ENCODE measurements around the gene FUOM. TPM values are rescaled to one million over a fixed set of nuclear protein-coding genes. Genes with fewer than 3 reads are reported as not detected.

FUOM gene
- total RNA-seq, 1 experiment from 2014 or later: 41.8 TPM

- Histone ChIP-seq H3T11ph (ENCODE audit: low read length) (no peak within 1 kb of the TSS), H2BK15ac (ENCODE audit: low read depth, low read length) (no peak within 1 kb of the TSS), H4K20me1 (ENCODE audit: control insufficient read depth, insufficient read depth, insufficient read length) (no peaks in the 10 kb centered on the region), H4K91ac (ENCODE audit: insufficient read length, low read depth, low read length) (no peak within 1 kb of the TSS), H3K27ac (ENCODE audit: insufficient read length, low read depth, low read length) (no peak within 1 kb of the TSS), H2BK5ac (ENCODE audit: insufficient read length, low read length) (no peak within 1 kb of the TSS), H3K4ac (ENCODE audit: low read depth, low read length) (no peak within 1 kb of the TSS), H2AK5ac (ENCODE audit: insufficient read length, low read length) (no peak within 1 kb of the TSS), H3K23ac (ENCODE audit: insufficient read length, low read depth, low read length) (no peak within 1 kb of the TSS), H3K9me3 (ENCODE audit: control insufficient read depth, low read depth, low read length) (no peaks in the 10 kb centered on the region), H2BK20ac (ENCODE audit: low read depth, low read length, poor library complexity, severe bottlenecking) (no peak within 1 kb of the TSS), H2AFZ (ENCODE audit: low read length) (no peak within 1 kb of the TSS), H2BK120ac (ENCODE audit: low read depth, low read length, poor library complexity, severe bottlenecking) (no peak within 1 kb of the TSS), H3K23me2 (ENCODE audit: insufficient read length, low read depth, low read length, poor library complexity, severe bottlenecking) (peaks cover 9% of the 10 kb centered on the region), H4K5ac (ENCODE audit: insufficient read length, low read depth, low read length) (no peak within 1 kb of the TSS), H2BK12ac (ENCODE audit: insufficient read length, low read depth, low read length) (no peak within 1 kb of the TSS), H3K4me2 (ENCODE audit: insufficient read depth, insufficient read length, low read length) (no peak within 1 kb of the TSS), H3K79me1 (ENCODE audit: insufficient read depth, low read depth, low read length, poor library complexity, severe bottlenecking) (no peaks in the 10 kb centered on the region), H3K4me1 (ENCODE audit: insufficient read depth, low read length) (no peaks in the 10 kb centered on the region), H3K79me2 (ENCODE audit: insufficient read depth, low read length) (no peaks in the 10 kb centered on the region), H4K8ac (replicated peaks; ENCODE audit: insufficient read length, low read depth, low read length) (no peak within 1 kb of the TSS), H3K56ac (ENCODE audit: insufficient read length, low read depth, low read length) (no peak within 1 kb of the TSS), H3K9ac (ENCODE audit: extremely low read depth, insufficient read length, low read length) (no peak within 1 kb of the TSS), H3K18ac (ENCODE audit: insufficient read length, low read depth, low read length) (no peak within 1 kb of the TSS), H3K14ac (ENCODE audit: insufficient read depth, low read length) (no peak within 1 kb of the TSS), H3K27me3 (ENCODE audit: insufficient read depth, low read length) (peaks cover 40% of the 10 kb centered on the region)
- Mint-ChIP-seq H3K9me3 (peaks cover 13% of the 10 kb centered on the region in 2 experiments), H3K4me1 (peaks cover 0 to 2% of the 10 kb centered on the region in 2 experiments; a peak in 1 of 4 replicates), H3K27me3 (ENCODE audit: low read depth) (peaks cover 34% of the 10 kb centered on the region), H3K4me3 (no peak within 1 kb of the TSS; a peak in 1 of 5 replicates), H3K36me3 (ENCODE audit: insufficient read depth in 1 of 3, low read depth in 3 of 3) (no peaks in the 10 kb centered on the region), H3K27ac (no peak within 1 kb of the TSS)
- TF ChIP-seq CTCF (conservative IDR thresholded peaks at IDR 0.05): no peak
- WGBS (ENCODE audit: extremely low coverage, insufficient read length, low lambda C conversion rate): no CpG with 5 or more reads among the region's 63 CpGs
- DNase-seq: peak; percentile 78
Measured at GRCh38 chr10:133336577-133337369, 21.0 kb downstream of the FUOM start, which contains the start of gene CALY. Gene CALY, minus strand, starts transcription at chr10:133336896. Its CDS starts 7,907 bp downstream, at chr10:133328989.
